Ovary (tissue), 9 donors: Measurements from ENCODE around the gene MRPL44. TPM values are rescaled to one million over a fixed set of nuclear protein-coding genes. Genes with fewer than 3 reads are reported as not detected.

Experiments
- DNase-seq, 5 donors: peaks; one replicate each; pipeline ENCODE4 v3.0.0-alpha.2; 2019 to 2020
- H3K27ac ChIP-seq, 2 donors: fragments of 200-600 bp; one replicate each; pipeline versions ENCODE4 v1.5.1 to v1.8.0; 2019 to 2022
- H3K27me3 ChIP-seq: fragments of 200-600 bp; one replicate; pipeline ENCODE4 v1.8.0; 2022
- H3K36me3 ChIP-seq: fragments of 200-600 bp; sonication (generic); one replicate; pipeline ENCODE4 v1.5.1; 2019
- H3K4me1 ChIP-seq: one replicate; pipeline ENCODE4 v1.8.1; 2013; ENCODE audit warnings: mild to moderate bottlenecking, moderate library complexity; ENCODE audit not compliant: insufficient read depth
- H3K4me3 ChIP-seq: fragments of 200-600 bp; sonication (generic); one replicate; pipeline ENCODE4 v1.5.1; 2017
- H3K9me3 ChIP-seq, 2 donors: fragments of 200-600 bp in 1 of 2; sonication (generic) in 1 of 2; one replicate each; pipeline versions ENCODE4 v1.5.1 to v1.8.1; 2013 to 2019; ENCODE audit warnings: mild to moderate bottlenecking in 1 of 2, moderate library complexity in 1 of 2
- CTCF ChIP-seq, 3 donors: fragments of 450-650 bp in 2 of 3; fragments of 200-600 bp in 1 of 3; IDR thresholded peaks; one replicate each; pipeline versions ENCODE4 v1.5.1 to v1.8.0; 2016 to 2022; ENCODE audit warnings: antibody characterized with exemption in 3 of 3, mild to moderate bottlenecking in 1 of 3
- EP300 ChIP-seq: sonication (generic); formaldehyde crosslinking; IDR thresholded peaks from one replicate; pipeline ENCODE4 v1.6.1; 2017; ENCODE audit warnings: antibody characterized with exemption
- POLR2A ChIP-seq: fragments of 450-650 bp; IDR thresholded peaks from one replicate; pipeline ENCODE4 v1.6.1; 2017; ENCODE audit warnings: antibody characterized with exemption, mild to moderate bottlenecking, moderate library complexity
- WGBS, 3 donors: extraction: QIAGEN DNeasy Blood & Tissue Kit in 1 of 3; methylation state at CpG; one replicate each; pipeline versions ENCODE4 v1.1.5 to v1.1.7; 2013 to 2017; 5-methylcytosine and 5-hydroxymethylcytosine counted together
- intact Hi-C, 4 donors: fragments of 100-400 bp; cut with DNase I; formaldehyde crosslinking; loops; one replicate each; pipeline versions ENCODE4 v1.11.0 to v1.15.1; 2022 to 2023
- polyA plus RNA-seq, 2 donors: library from polyadenylated mRNA; stranded (reverse); fragments of 200-250 nt in 1 of 2; fragments of 350-450 nt in 1 of 2; fragmentation: Illumina TruSeq in 1 of 2; extraction: RNeasy Lipid Tissue Mini Kit (QIAGEN cat#74804) in 1 of 2; gene quantifications; one replicate each; pipeline ENCODE4 v1.2.3, GENCODE V29; 2013 to 2014
- total RNA-seq, 7 donors: library from RNA; depleted of rRNA in 2 of 7; stranded (reverse); fragments of >200 nt in 2 of 7; fragmentation: NEBNext Ultra II Directional in 3 of 7; extraction: Animal tissue kit (Norgen Biotek cat#: 25700) in 3 of 7; gene quantifications; one replicate each; pipeline versions ENCODE4 v1.1.0 to v1.2.4, GENCODE V29; 2016 to 2023
- donor health status: DM: no; HTN: no; CAD: no; lungs with moderate emphysema.
- donor health status: DM: no; HTN: no; CAD: no.
- donor health status: Bipolar disorder and iron deficiency.
- donor health status: DM: yes; HTN: yes; CAD: no.
- donor health status: DM: no; HTN: no; CAD: no.
- donor health status: DM: yes; HTN: yes; CAD: no.

The MRPL44 gene
- total and polyA plus RNA-seq, 9 donors, result 12.6 to 28.3 (median 17.5) TPM

- no peak for DNase-seq
- Histone ChIP-seq H3K4me3 (no peak overlapping the region), H3K4me1 (no peaks in the 10 kb centered on the region), H3K27ac (no peak overlapping the region), H3K36me3 (no peaks in the 10 kb centered on the region), H3K9me3 (no peaks in the 10 kb centered on the region), H3K27me3 (no peaks in the 10 kb centered on the region)
- no peak for TF ChIP-seq EP300
- no peak for TF ChIP-seq CTCF (IDR thresholded peaks at IDR 0.05)
- TF ChIP-seq POLR2A, result no peak
- intact Hi-C loops, result no loop called here
These were observed 42.9 kb upstream of the MRPL44 start for GRCh38 chr2:223914324-223914723.

GRCh38 chr2:223915071-223915470 is 42.2 kb upstream of the MRPL44 start:
- WGBS, 3 donors, result 94 to 95% (median 94%) methylated on average over 3 of the region's 3 CpGs
- no peaks in the 10 kb centered on the region for H3K36me3 ChIP-seq
- no peaks in the 10 kb centered on the region for H3K4me1 ChIP-seq
- no peaks in the 10 kb centered on the region for H3K9me3 ChIP-seq
- TF ChIP-seq CTCF (IDR thresholded peaks at IDR 0.05) (no peak), EP300 (no peak), POLR2A (no peak)
- no peak overlapping the region for H3K27ac ChIP-seq
- DNase-seq, result no peak
- H3K27me3 ChIP-seq, result no peaks in the 10 kb centered on the region
- intact Hi-C loops, result no loop called here
- no peak overlapping the region for H3K4me3 ChIP-seq

GRCh38 chr2:223916181-223916920 is 40.9 kb upstream of the MRPL44 start:
- Histone ChIP-seq H3K4me3 (no peak overlapping the region), H3K27ac (no peak overlapping the region), H3K27me3 (no peaks in the 10 kb centered on the region), H3K36me3 (no peaks in the 10 kb centered on the region), H3K4me1 (no peaks in the 10 kb centered on the region), H3K9me3 (no peaks in the 10 kb centered on the region)
- WGBS, 3 donors, result 88 to 90% (median 89%) methylated on average over 8 of the region's 8 CpGs
- DNase-seq, result no peak
- TF ChIP-seq CTCF (IDR thresholded peaks at IDR 0.05) (no peak), POLR2A (no peak), EP300 (no peak)
- intact Hi-C loops, result no loop called here

GRCh38 chr2:223918671-223919134 is 38.6 kb upstream of the MRPL44 start:
- 74 to 87% (median 83%) methylated on average over 11 of the region's 11 CpGs for WGBS, 3 donors
- no peaks in the 10 kb centered on the region for H3K9me3 ChIP-seq
- no peaks in the 10 kb centered on the region for H3K4me1 ChIP-seq
- H3K36me3 ChIP-seq, result no peaks in the 10 kb centered on the region
- no peak overlapping the region for H3K4me3 ChIP-seq
- intact Hi-C loops, result no loop called here
- TF ChIP-seq EP300 (no peak), CTCF (IDR thresholded peaks at IDR 0.05) (no peak), POLR2A (no peak)
- H3K27me3 ChIP-seq, result no peaks in the 10 kb centered on the region
- no peak overlapping the region for H3K27ac ChIP-seq
- no peak for DNase-seq
